HG03460 (cell line): ENCODE results near the gene ISG20.
"Not testable (repeated sequence)": the region's sequence is repeated elsewhere in the genome, so short reads cannot be mapped to it uniquely, and the experiment has no call there.

ENCODE experiments used
- ATAC-seq: cut with Tn5 transposase; IDR thresholded peaks from one replicate; pipeline ENCODE4 v1.9.1; 2021; ENCODE audit not compliant: unreplicated experiment

ISG20 gene

DNA sequence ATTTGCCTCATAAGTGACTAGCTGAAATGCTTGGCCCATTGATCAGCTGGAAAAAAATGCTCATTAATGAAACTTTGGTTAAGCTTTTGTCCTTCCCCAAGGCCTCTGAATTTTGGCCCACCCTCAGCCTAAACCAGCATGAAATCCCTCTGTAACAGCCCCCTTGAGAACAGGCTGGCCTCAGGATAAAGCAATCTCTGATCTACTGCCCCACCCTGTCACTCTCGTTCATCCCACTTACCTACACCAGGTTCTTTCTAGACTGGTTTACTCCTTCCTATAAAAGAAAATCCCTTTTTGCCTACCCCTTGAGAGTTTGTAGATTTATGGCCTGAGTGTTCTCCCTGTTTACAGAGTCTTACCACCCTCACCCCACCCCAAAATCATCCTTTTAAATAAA is 21.0 kb upstream of the ISG20 start:
- ATAC-seq = no peak

DNA sequence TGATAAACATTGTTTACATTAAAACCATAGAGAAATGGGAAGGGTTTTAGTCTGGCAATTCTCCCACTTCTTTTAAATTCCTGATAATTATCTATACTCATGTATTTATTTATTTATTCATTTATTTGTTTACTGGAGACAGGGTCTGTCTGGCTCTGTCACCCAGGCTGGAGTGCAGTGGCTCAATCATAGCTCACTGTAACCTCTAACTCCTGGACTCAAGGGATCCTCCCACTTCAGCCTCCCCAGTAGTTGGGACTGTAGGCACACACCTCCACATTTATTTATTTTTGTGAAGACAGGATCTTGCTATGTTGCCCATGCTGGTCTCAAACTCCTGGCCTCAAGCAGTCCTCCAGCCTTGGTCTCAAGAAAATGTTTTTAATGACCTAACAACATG is 20.1 kb upstream of the ISG20 start:
- no peak for ATAC-seq

DNA sequence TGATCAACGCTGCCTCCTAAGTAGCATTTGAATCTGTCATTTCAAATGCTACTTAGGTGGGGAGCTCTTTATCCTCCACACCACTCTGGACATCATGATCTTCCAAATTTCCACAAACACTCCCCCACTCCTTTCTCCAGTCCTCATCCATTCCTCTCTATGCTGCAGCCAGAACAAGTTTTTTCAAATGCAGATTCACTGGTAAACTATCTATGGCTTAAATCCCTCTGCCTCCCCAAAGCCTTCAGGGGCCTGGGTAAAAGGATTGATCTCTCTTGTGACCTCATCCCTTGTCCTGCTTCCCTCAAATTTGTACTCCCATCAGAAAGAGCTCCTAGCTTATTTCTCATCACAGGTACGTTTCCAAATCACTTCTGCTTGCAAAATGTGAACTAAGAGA is 19.0 kb upstream of the ISG20 start:
- ATAC-seq = no peak

DNA sequence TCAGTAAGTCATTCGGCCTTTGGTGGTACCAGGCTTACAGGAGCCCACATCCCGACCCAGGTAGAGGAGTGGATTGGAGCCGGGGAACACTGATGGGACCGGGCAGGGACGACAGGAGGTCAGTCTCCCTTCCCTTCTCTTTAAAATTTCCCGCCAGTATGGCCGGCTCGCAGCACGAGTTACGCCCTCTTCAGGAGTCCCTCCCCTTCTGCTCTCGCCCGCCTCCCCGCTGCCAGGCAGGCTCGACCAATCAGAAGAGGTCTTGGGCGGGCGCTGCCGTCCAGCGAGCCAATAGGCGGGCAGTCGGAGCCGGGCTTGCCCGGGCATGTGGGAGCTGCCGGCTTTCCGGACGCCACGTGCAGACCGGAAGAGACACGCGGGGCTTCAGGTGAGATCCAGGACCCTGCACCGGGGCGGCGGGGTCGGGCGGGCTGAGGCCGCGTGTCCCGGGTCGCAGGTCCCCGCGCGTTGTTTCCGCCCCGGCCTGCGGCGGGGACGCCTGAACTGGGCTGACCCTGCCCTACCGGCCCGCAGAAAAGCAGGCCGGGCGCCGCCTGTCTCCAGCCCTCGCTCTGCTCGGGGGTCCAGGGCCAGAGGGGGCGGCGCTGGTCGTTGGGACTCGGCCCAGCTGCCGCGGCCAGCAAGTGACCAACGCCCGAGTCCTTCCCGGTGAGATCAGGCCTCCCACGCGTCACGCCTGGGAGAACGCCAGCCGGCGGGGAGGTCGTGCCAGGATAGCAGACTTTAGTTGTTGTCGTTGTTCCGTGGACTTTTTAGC is 17.6 kb upstream of the ISG20 start, which contains the start of gene AEN:
TSS of gene AEN (plus strand) at position 346 of the 778 bp plus-strand sequence. CDS start 4,870 bp downstream, outside the sequence.
- ATAC-seq = peak; percentile 92

DNA sequence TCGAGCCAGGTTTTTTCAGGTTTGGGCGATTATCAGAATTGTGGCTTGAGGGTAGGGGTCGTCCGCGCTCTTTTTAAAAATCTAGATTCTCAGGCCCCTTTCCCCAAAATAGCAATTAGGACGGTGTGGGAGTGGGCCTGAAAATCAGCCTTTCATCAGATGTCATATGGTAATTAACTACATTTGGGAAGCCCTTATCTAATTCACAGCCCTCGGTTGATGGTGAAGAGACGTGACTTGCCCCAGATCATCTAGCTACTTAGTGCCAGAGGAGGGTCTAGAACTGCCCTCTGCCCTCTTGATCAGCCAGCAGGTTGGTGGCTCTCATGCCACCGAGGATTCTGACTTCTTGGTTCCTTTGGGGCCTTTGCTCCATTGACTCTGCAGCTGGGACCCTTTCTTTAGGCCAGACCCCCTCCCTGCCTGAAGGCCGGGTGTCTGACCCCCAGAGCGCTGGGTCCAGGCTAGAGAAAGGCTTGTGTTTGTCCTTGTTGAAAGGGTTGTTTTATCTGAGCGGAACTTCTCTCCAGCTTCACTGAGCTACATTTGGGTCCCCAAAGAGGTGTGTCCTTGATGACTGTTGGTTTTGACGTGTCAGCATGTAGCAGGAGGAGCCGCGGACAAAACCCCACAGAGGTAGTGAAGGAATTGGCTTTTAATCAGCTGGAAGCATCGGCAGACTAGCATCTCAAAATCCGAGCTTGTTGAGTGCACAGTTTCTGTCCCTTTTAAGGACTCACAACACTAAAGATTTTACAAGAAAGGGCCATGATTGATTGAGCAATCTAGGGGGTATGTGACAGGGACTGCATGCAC is 16.8 kb upstream of the ISG20 start:
- ATAC-seq = no peak

DNA sequence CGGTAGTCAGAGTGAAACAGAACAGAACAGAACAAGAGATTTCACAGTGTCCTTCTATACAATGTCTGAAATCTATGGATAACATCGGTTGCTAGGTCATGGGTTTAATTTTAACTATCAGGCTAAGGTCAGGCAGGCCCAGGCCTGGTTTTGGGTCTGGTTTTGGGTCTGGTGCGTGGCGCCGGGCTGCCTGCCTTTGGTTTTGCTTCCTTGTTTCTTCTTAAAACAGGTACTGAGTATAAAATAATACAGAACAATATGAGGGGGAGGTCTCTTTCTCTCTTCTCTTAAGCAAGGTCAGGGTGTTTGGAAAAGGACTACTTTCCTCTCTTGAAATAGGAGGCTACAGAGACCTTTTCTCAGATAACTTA is 16.2 kb upstream of the ISG20 start:
- no peak for ATAC-seq

DNA sequence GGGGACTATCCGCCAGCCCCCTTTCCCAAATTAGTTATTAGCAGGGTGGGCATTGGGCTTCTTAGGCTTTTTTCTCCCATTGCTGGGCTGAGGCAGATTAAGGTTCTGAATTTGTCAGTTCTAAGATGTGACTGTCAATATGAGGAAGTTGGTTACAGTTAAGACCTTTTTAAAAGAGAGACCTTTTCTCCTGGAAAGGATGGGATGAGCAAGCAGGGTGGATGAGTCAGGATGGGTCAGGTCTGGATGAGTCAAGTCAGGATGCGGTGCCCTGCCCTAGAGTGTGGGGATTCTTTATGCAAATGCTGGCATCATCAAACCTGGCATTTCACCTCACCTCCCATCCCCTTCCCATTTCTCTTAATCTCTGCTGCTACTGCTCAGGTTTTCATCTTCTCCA is 15.8 kb upstream of the ISG20 start:
- ATAC-seq = no peak

DNA sequence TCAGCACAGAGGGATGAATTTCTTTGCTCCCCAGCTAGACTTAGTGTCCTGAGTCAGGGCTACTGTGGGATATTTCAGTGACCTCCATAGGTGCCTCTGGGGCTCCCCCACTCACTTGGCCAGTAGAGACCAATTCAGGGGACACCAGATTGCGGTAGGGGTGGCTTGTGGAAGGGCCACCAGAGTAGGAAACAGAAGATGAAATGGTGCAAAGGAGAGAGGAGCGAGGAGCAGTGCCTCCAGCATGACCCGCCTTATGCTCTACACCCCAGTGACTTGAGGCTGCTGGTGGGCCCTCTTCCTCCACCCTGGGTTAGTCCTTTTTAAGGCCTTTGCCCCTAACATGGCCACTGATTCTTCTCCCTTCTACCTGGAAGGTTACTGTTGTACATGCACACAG is 15.2 kb upstream of the ISG20 start:
- ATAC-seq = no peak

DNA sequence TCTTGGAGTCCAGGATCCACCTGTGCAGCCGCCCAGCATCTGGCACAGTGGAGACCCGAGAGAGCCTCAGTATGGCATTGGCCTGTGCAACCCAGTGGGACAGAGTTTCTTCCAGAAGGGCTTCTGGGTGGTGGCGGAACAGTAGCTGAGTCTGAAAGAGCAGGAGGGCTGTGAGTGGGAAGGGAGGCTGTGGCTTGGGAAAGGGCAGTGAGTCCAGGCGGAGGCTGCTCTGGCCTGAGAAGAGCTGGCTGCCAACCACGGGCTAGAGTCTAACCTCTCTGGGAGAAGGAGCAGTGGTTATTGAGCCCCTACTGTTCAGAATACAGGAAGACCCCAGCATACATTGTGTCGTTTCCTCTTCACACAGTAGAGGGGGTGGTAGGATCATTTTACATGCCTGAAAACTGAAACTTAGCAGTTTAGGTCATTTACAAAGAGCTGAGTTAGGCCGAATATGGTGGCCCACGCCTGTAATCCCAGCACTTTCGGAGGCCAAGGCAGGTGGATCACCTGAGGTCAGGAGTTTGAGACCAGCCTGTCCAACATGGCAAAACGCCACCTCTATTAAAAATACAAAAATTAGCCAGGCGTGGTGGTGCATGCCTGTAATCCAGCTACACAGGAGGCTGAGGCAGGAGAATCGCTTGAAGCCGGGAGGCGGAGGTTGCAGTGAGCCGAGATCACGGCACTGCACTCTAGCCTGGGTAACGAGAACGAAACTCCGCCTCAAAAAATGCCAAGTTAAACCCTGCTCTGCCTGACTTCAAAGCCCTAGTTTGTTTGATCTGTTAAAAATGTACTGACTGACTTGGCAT is 14.5 kb upstream of the ISG20 start:
- peak; percentile 34 for ATAC-seq

DNA sequence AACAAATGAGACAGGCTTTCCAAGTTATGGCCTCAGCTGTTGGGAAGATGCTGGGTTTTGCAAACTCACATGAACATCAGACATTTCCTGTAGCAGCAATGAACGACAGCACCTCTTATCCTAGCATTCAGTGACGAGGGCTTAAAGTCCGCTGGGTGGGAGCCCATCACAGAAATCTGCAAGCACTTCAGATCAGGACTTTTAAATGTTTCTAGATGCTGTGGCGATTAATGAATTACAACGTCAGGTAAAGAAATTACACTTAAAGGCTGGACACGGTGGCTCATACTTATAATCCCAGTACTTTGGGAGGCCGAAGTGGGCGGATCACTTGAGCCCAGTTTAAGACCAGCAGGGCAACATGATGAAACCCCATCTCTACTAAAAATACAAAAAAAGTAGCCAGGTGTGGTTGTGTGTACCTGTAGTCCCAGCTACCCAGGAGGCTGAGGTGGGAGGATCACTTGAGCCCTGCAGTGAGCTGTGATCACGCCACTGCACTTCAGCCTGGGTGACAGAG is 13.8 kb upstream of the ISG20 start:
- no peak for ATAC-seq

DNA sequence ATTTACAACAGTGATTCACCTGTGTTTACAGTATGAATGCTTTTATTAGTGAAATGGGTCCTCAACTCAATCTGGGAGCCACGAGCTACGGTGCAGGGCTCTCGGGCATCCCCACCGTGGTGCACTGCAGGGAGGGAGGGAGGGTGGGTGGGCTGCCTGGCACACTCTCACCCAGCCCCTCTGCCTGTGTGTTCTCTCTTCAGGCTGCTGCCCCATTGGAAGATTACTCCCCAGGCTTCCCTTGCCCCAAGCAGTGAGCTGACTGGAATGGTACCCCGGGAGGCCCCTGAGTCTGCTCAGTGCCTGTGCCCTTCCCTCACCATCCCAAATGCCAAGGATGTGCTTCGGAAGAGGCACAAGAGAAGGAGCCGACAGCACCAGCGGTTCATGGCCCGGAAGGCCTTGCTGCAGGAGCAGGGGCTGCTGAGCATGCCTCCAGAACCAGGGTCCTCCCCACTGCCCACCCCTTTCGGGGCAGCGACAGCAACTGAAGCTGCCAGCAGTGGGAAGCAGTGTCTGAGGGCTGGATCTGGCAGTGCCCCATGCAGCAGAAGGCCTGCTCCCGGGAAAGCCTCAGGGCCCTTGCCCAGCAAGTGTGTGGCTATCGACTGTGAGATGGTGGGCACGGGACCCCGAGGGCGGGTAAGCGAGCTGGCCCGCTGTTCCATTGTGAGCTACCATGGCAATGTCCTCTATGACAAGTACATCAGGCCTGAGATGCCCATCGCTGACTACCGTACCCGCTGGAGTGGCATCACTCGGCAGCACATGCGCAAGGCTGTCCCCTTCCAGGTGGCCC is 12.7 kb upstream of the ISG20 start:
- ATAC-seq = no peak

DNA sequence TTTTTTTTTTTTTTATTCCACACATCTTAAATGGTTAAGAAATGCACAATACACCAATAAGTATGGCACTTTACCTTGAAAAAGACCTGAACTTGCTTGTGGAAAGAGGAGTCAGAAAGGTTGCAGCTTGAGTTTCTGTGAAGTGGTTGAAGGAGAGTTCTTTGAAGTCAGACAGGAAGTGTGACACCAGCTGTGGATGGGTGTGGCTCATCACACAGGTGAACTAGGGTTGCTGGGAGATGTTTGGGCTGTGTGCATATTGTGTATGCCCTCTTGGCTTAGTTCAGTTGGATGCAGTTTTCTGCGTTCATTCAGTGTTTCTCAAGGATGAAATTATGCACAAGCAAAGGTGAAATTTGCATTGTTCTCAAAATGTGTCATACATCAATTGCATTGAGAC is 11.4 kb upstream of the ISG20 start:
- no peak for ATAC-seq

DNA sequence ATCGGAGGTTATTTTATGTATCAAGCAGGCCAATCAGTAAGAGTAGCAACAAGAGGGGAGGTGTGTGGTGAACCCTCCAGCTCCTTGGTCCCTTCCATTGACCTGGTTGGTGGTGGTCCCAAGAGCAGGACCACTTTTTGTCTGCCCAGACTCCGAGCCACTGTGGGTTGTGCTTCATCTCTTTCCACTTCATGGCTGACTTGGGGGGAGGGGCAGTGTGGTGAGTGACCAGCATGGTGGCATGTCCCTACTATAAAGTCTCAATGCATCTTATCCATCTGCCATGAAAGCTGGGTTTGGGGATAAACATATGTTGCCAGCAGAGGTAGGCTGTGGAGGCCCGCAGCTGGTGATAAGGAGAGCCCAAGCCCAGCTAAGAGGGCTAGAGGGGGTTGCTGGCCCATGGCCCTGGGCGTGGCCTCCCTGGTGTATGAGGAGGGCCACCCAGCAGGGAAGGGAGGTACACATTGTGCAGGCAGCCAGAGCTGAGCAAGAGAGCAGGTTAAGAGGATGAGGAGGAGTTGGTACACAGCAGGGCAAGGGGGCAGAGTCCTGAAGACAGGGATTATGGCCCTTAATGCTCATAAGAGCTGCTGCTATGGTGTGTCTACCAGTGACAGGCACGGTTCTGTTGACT is 10.7 kb upstream of the ISG20 start:
- ATAC-seq = no peak

DNA sequence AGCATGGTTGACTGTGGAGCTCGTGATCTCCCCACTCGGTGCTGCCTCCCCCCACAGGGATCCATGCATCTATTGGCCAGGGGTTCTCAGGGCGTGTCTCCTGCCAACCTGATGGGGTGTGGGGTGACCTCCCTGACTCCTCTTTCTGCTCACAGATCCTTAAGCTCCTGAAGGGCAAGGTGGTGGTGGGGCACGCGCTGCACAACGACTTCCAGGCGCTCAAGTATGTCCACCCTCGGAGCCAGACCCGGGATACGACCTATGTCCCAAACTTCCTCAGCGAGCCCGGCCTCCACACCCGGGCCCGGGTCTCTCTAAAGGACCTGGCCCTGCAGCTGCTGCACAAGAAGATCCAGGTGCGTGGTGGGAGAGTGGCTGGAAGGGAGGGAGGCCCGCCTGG is 9.7 kb upstream of the ISG20 start:
- ATAC-seq = no peak

DNA sequence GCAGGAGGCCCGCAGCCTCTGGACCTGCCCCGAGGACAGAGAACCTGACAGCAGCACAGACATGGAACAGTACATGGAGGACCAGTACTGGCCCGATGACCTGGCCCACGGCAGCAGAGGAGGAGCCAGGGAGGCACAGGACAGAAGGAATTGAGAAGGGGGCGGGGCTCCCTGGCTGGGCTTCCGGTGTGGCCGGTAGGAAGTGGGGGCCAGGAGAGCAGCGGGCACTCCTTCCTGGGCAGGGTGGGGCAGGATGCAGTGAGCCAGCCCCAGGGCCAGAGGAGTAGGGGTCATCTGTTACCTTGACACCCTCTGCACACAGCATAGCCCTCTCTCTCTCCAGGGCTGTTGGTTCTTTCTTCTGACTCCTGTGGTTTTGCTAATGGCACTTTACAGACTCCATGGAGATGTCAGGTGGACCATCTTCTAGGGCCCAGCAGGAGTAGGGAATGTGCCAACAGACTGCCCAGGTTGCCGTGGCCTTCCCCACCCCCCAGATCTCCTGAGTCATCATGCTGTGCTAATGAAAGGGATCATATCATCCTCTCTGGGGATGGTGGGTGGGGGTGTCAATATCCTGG is 8.6 kb upstream of the ISG20 start:
- no peak for ATAC-seq

DNA sequence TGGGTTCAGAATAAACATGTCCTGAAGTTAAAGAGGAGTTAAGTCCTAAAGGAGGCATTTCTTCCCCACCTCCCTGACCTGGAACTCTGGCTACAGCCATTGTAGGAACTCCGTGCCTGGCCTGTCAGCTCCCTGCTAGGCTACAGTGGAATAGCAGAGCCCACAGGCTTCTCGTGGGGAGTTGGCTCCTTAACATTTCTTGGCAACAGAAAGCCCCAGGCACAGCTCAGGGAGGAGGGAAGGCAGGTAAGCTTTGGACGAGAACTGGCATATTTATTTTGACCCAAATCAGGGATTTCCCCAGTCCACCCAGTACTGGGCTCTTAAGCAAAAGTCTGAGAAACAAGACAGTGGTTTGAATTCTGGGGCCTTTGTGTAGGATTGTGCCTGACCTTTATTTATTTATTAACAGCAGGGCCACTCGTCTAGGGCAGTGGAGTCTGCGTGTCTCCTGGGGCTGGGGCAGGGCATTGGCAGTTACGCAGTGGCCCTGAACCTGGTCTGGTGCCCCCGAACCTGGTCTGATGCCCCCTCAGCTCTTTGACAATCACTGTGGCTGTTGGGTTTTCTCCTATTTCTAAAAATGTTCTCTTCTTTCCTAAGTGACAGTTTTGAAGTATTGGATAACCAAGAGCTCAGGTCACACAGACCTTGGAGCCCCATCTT is 7.9 kb upstream of the ISG20 start:
- no peak for ATAC-seq

DNA sequence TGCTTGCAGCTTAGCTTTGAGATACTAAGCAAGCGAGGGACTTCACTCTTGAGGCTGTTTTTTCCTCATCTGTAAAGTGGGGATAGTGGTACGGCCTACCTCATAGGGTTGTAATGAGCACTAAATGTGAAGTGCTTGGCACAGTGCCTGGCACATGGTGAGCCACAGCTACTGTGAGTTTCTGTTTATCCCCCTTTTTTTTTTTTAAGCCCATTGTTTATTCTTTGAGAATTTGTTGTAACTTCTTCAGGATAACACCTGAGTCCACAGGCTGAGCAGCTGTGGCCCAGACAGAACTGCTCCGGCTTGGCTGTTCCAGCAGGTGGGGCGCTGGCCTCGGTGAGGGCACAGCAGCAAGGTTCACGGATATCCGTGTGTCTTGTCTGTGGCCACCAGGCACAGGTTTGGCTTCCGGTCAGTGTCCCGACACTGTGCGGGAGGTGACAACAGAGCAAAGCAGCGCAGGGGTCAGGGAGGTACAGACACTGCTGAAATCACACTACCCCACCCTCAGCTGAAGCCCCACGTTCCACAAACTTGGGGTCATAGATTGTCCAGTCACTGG is 7.3 kb upstream of the ISG20 start:
- ATAC-seq = no peak

DNA sequence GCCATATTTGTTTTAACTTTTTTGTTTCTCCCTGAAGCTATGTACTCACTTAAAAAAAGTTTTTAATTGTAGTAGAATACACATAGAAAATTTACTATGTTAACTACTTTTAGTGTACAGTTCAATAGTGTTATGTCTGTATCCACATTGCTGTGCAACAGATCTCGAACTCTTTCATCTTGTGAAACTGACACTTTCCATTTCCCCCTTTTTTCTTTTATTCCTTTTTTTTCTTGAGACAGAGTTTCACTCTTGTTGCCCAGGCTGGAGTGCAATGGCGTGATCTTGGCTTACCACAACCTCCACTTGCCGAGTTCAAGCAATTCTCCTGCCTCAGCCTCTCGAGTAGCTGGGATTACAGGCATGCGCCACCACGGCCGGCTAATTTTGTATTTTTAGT is 6.0 kb upstream of the ISG20 start:
- ATAC-seq = not testable (repeated sequence)

DNA sequence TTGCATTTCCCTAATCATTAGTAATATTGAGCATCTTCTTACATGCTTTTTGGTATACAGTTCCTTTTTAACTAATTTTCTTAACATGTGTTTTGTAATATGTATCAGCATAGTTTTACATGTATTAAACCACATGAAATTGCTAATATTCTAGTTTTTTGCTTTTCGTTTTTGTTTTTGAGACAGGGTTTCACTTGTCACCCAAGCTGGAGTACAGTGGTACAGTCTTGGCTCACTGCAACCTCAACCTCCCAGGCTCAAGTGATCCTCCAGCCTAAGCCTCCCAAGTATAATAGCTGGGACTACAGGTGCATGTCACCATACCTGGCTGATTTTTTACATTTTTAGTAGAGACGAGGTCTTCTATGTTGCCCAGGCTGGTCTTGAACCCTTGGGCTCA is 4.4 kb upstream of the ISG20 start:
- no peak for ATAC-seq
